Peyer's patch (tissue), 4 donors: ENCODE results near the gene CHRNA5. TPM values are rescaled to one million over a fixed set of nuclear protein-coding genes. Genes with fewer than 3 reads are reported as not detected.
A peak's percentile ranks its signal among the peaks of the same experiment; 100 is the strongest.

ENCODE experiments used
- DNase-seq, 3 donors: peaks; one replicate each; pipeline ENCODE4 v3.0.0-alpha.2; 2017 to 2019
- H3K27ac ChIP-seq, 4 donors: fragments of 200-600 bp; sonication (generic); one replicate each; pipeline ENCODE4 v1.5.1; 2016 to 2019
- H3K27me3 ChIP-seq, 2 donors: fragments of 200-600 bp; sonication (generic); one replicate each; pipeline ENCODE4 v1.5.1; 2019
- H3K36me3 ChIP-seq, 3 donors: fragments of 200-600 bp; sonication (generic); one replicate each; pipeline ENCODE4 v1.5.1; 2016 to 2019
- H3K4me1 ChIP-seq, 4 donors: fragments of 200-600 bp; sonication (generic); one replicate each; pipeline ENCODE4 v1.5.1; 2016 to 2019
- H3K4me3 ChIP-seq, 4 donors: fragments of 200-600 bp; sonication (generic); 1 replicate in 3 of 4; 2 replicates in 1 of 4; pipeline ENCODE4 v1.5.1; 2016 to 2019; ENCODE audit warnings: mild to moderate bottlenecking in 1 of 4
- H3K9me3 ChIP-seq, 4 donors: fragments of 200-600 bp; sonication (generic); one replicate each; pipeline ENCODE4 v1.5.1; 2016 to 2019; ENCODE audit warnings: mild to moderate bottlenecking in 1 of 4
- CTCF ChIP-seq, 6 experiments: fragments of 450-650 bp in 4 of 6; fragments of 200-600 bp in 2 of 6; sonication (generic) in 1 of 6; IDR thresholded peaks; one replicate each; pipeline ENCODE4 v1.5.1; 2017 to 2019; ENCODE audit warnings: antibody characterized with exemption in 6 of 6, mild to moderate bottlenecking in 3 of 6, moderate library complexity in 1 of 6
- POLR2A ChIP-seq, 2 donors: fragments of 450-650 bp; IDR thresholded peaks; one replicate each; pipeline ENCODE4 v1.5.1; 2017; ENCODE audit warnings: antibody characterized with exemption in 2 of 2, mild to moderate bottlenecking in 2 of 2, moderate library complexity in 2 of 2
- total RNA-seq, 4 donors: library from RNA; depleted of rRNA; stranded (reverse); fragments of >200 nt; gene quantifications; one replicate each; pipeline ENCODE4 v1.1.0, GENCODE V29; 2016

The CHRNA5 gene
- total RNA-seq, 4 donors from 2014 or later = 0.38 to 1.7 (median 0.87) TPM

GRCh38 chr15:78618490-78618934 is 53.2 kb downstream of the CHRNA5 start:
- H3K27me3 ChIP-seq = peaks cover 0 to 14% of the 10 kb centered on the region in 2 donors
- H3K36me3 ChIP-seq = no peaks in the 10 kb centered on the region
- H3K9me3 ChIP-seq = no peaks in the 10 kb centered on the region
- peaks cover 0 to 21% (median 5%) of the 10 kb centered on the region in 4 donors for H3K4me1 ChIP-seq
- no peak for TF ChIP-seq POLR2A (IDR thresholded peaks at IDR 0.05)
- TF ChIP-seq CTCF (IDR thresholded peaks at IDR 0.05) = peak; percentile 69 to 90 (median 83)
- DNase-seq = peak; percentile 73 to 96 (median 87)
- no peak overlapping the region for H3K27ac ChIP-seq
- no peak overlapping the region for H3K4me3 ChIP-seq

- DNase-seq = no peak
- Histone ChIP-seq H3K4me1 (peaks cover 0 to 21% (median 5%) of the 10 kb centered on the region in 4 donors), H3K4me3 (peak overlapping the region in 1 of 4 donors; percentile 39), H3K9me3 (no peaks in the 10 kb centered on the region), H3K27me3 (peaks cover 0 to 14% of the 10 kb centered on the region in 2 donors), H3K36me3 (no peaks in the 10 kb centered on the region), H3K27ac (no peak overlapping the region)
- no peak for TF ChIP-seq POLR2A (IDR thresholded peaks at IDR 0.05)
- no peak for TF ChIP-seq CTCF (IDR thresholded peaks at IDR 0.05)
These were observed 54.0 kb downstream of the CHRNA5 start for GRCh38 chr15:78619022-78619950.

- peaks cover 0 to 21% (median 5%) of the 10 kb centered on the region in 4 donors for H3K4me1 ChIP-seq
- no peak for DNase-seq
- no peaks in the 10 kb centered on the region for H3K9me3 ChIP-seq
- no peak for TF ChIP-seq CTCF (IDR thresholded peaks at IDR 0.05)
- TF ChIP-seq POLR2A (IDR thresholded peaks at IDR 0.05) = no peak
- H3K36me3 ChIP-seq = no peaks in the 10 kb centered on the region
- H3K27me3 ChIP-seq = peaks cover 0 to 14% of the 10 kb centered on the region in 2 donors
- H3K4me3 ChIP-seq = peak overlapping the region in 3 of 4 donors; percentile 29 to 39 (median 35)
- no peak overlapping the region for H3K27ac ChIP-seq
These were observed 54.8 kb downstream of the CHRNA5 start for GRCh38 chr15:78620021-78620526.

- no peak for DNase-seq
- Histone ChIP-seq H3K9me3 (no peaks in the 10 kb centered on the region), H3K27me3 (peaks cover 0 to 14% of the 10 kb centered on the region in 2 donors), H3K27ac (peak within 1 kb of the TSS in 1 of 4 donors; percentile 10), H3K36me3 (no peaks in the 10 kb centered on the region), H3K4me3 (peak within 1 kb of the TSS in 3 of 4 donors; percentile 29 to 39 (median 35)), H3K4me1 (peaks cover 0 to 21% (median 5%) of the 10 kb centered on the region in 4 donors)
- TF ChIP-seq POLR2A (IDR thresholded peaks at IDR 0.05) = no peak
- no peak for TF ChIP-seq CTCF (IDR thresholded peaks at IDR 0.05)
These were observed 55.5 kb downstream of the CHRNA5 start, which contains the start of gene CHRNA3 for GRCh38 chr15:78620527-78621421. CHRNA3 (minus strand) TSS chr15:78620996; CDS start chr15:78620794, 202 bp downstream.

GRCh38 chr15:78621810-78622402 is 56.6 kb downstream of the CHRNA5 start:
- H3K4me1 ChIP-seq = peaks cover 0 to 21% (median 5%) of the 10 kb centered on the region in 4 donors
- DNase-seq = no peak
- H3K4me3 ChIP-seq = no peak overlapping the region
- H3K27ac ChIP-seq = no peak overlapping the region
- peaks cover 0 to 14% of the 10 kb centered on the region in 2 donors for H3K27me3 ChIP-seq
- no peaks in the 10 kb centered on the region for H3K9me3 ChIP-seq
- H3K36me3 ChIP-seq = no peaks in the 10 kb centered on the region
- TF ChIP-seq POLR2A (IDR thresholded peaks at IDR 0.05) = no peak
- TF ChIP-seq CTCF (IDR thresholded peaks at IDR 0.05) = no peak
